SHP77 treated with DMSO at 0.1 percent for 48 hours (cell line): ENCODE data around the gene TRMT10B.
"Not testable (repeated sequence)": the region's sequence is repeated elsewhere in the genome, so short reads cannot be mapped to it uniquely, and the experiment has no call there.

Source experiments
- DNase-seq: peaks from one replicate; lab custom pipeline; 2025; lab: John Stamatoyannopoulos, UW

TRMT10B gene

DNA sequence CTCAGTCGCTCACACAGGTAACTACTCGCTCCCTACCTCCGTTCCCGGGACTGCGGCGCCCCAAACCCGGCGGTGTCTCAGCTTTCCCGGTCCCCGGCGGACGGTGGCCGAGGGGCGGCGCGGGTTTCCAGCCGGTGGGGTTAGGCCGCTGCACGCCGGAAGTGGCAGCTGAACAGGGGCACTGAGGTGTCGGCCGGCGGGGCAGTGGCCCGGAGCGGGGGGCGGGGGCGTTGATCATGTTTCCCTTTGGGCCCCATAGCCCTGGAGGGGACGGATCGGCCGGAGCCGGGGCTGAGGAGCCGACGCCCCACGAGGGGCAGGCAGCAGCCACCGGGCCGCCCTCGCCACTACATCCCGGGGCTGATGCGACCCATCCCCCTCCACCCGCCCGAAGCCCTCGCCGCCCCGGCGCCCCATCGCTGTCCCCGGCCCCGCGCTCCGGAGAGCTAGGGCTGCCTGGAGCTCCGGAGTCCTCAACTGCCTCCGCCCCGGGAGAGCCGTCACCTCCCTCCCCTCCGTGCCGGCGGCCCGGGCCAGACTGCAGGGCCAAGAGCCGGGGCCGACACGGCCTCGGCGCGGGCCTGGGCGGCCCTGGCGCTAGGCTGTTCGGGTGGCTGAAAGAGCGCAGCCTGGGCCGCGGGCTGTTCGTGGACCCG is 47.2 kb downstream of the TRMT10B start, which contains the start of gene DCAF10:
TSS of gene DCAF10 (plus strand) at position 167 of the 656 bp plus-strand sequence. CDS start at position 237, 70 bp downstream.
- DNase-seq = no peak

DNA sequence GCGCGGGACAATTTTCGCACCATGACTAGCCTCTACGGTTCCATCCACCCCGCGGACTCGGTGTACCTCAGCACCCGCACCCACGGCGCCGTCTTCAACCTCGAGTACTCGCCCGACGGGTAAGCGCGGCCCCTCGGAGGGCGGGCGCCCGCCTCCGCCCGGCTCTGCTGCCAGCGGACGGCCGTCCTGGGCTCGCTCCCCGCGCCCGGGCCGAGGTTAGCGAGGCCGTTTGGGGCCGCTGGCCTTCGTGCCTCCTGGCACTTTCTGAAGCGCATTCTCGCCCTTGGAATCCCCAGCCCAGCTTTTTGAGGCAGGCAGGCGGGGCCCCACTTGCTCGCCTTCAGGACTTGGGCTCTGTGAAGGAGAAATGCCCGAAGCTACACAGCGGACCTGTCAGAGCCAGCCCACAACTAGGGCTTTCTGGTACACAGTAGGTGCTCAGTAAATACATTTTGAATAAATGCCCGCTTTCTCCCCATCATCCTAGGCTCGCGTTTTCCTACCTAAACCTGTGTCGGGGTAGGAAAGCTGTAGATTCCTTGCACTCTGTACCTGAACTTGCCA is 47.8 kb downstream of the TRMT10B start:
- no peak for DNase-seq

DNA sequence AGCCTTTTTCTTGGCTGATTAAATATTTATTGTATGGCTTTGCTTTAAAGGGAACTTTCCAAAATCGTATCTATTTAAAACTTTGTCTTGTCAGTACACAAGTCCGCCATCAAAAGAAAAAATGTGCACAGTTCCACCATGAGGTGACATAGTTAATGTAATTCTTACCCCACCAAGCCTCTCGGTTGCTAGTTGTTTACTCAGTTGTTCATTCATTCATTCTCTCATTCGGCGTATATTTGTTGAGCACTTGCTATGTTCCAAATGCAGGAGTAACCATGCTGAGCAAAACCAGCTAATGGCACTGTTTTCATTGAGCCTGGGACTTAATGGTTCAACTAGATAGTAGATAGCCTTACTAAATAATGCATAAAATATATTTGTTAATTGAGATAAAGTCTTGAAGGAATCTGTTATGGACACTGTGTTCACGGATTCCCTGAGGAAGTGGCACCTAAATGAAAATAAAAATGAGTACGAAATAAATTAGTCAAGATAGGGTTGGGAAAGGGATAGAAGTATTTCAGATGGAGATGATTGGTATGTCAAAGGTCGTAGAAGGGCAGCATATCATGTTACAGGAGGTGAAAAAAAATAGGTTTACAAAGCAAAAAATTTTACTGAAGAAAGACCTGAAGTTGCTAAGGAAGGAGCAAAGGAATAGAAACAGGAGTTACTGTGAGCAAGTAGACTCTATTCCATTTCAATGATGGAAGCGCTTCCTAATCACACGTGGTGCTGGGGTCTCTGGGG is 48.5 kb downstream of the TRMT10B start:
- no peak for DNase-seq

- no peak for DNase-seq
These were observed 52.7 kb downstream of the TRMT10B start for GRCh38 chr9:37806271-37806670.

- not testable (repeated sequence) for DNase-seq
These were observed 56.1 kb downstream of the TRMT10B start for GRCh38 chr9:37809676-37810075.

DNA sequence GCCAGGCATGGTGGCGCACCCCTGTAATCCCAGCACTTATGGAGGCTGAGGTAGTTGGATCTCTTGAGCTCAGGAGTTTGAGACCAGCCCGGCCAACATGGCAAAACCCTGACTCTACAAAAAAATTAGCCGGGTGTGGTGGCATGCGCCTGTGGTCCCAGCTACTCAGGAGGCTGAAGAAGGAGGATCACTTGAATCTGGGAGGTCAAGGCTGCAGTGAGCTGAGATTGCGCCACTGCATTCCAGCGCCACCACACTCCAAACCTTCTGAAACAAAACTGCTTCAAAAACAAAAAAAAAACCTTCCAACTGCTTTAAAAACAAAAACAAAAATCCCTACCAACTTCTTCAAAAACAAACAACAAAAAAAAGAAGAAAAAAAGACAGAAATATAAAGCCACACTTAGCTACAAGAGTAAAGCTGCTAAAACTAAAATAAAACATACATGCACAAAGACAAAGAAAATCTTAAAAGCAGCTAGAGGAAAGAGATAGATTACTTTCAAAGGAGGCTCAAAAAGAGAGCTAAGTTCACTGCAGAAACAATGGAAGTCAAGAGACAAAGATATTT is 58.4 kb downstream of the TRMT10B start:
- DNase-seq = no peak

DNA sequence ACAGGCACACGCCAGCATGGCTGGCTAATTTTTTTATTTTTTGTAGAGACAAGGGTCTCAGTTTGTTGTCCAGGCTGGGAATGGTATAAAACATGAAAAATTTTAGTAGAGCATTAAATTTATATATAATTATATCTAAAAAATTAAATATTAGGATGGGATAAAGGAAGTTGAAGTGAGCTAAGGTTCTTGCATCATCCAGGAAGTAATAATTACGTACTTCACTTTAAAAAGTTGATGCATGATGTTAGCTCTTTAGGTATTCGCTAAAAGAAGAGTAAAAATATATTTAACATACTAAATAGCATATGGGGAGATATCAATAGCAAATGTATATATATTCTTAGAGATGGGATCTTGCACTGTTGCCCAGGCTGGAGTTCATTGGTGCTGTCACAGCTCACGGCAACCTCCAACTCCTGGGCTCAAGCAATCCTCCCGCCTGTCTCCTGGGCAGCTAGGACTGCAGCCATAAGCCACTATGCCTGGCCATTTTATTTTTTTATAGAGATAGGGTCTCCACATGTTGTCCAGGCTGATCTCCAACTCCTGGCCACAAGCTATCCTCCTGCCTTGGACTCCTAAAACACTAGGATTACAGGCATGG is 59.3 kb downstream of the TRMT10B start:
- DNase-seq = no peak

DNA sequence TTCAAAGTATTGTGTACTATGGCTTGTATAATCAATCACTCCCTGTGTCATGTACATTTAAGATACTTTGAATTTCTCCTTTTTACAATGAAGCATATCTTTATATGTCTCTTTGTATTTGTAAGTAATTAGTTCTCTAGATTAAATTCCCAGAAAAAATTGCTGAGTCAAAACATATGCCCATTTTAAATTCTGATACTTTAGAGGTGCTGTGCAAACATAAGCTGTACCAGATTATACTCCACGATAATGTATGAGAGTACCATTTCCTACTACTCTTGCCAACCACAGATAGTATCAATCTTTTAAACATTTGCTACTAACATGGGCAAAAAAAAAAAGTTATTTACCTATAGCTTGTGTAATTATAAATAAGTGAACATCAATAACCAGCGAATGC is 65.2 kb downstream of the TRMT10B start:
- DNase-seq = no peak

DNA sequence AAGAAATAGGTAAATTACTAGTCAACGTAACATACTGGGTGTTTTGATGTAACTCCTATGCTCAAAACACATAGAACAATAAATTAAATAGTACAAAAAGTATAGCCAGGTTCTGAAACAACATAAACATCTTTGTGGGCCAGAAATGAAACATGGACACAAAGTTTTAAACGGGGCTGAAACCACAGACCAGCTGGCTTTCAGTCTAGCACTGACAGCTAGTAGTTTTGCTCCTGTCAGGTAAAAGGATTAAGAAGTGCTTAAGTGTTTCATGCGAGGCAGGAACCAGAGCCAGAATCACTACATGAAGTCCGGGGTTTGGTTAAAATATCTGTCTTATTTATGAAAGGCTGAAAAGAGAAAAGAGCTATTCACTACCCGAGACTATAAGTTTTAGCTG is 66.5 kb downstream of the TRMT10B start:
- no peak for DNase-seq

- not testable (repeated sequence) for DNase-seq
These were observed 71.6 kb downstream of the TRMT10B start for GRCh38 chr9:37825174-37825573.

DNA sequence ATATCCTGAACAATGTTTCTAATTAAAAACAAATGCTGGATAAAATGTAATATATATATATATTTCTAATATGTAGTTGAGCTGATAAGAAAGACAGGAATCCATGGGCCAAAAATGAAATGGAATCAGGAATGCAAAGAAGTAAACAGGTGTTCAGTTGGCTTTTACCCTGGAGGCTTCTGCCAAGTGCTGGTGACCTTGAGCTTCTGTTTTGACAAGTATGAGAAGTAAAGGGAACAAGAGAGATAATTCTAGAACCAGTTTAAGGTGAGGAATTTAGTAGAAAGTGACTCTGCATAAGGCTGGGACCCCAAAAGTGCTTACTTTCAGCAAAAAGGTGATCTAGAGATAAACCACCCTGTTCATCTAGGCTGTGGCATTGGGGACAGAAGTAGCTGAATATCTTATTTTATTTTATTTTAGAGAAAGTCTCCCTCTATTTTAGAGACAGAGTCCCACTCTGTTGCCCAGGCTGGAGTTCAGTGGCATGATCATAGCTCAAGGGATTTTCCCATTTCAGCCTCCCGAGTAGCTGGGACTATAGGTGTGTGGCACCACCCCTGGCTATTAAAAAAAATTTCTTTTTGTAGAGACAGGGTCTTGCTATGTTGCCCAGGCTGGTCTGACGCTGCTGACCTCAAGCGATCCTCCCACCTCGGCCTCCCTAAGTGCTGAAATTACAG is 74.0 kb downstream of the TRMT10B start:
- DNase-seq = no peak
